Hepatocyte (in vitro differentiated cells): ENCODE data around the gene SLC47A1.

Experiments
- CTCF ChIP-seq: fragments of 200-600 bp; sonication (generic); IDR thresholded peaks from 2 replicates; pipeline ENCODE4 v1.5.1; 2016; ENCODE audit warnings: antibody characterized with exemption, mild to moderate bottlenecking; ENCODE audit not compliant: poor library complexity
- EZH2phosphoT487 ChIP-seq: fragments of 200-600 bp; sonication (generic); IDR thresholded peaks from one replicate; pipeline ENCODE4 v1.6.1; 2018; ENCODE audit warnings: antibody characterized with exemption, mild to moderate bottlenecking, low read depth, moderate library complexity; ENCODE audit not compliant: unreplicated experiment, severe bottlenecking

- TF ChIP-seq CTCF (no peak), EZH2phosphoT487 (no peak)
These were observed 50.2 kb downstream of the SLC47A1 start for GRCh38 chr17:19583871-19584270.
